Suppressor macrophage (primary cell): Measurements from ENCODE around the gene TIMP2.
"Not testable (repeated sequence)": the region's sequence is repeated elsewhere in the genome, so short reads cannot be mapped to it uniquely, and the experiment has no call there.

Source experiments
- DNase-seq, 4 experiments: peaks; one replicate each; pipeline ENCODE4 v3.0.0-alpha.2; 2020 to 2022

Gene TIMP2

DNA sequence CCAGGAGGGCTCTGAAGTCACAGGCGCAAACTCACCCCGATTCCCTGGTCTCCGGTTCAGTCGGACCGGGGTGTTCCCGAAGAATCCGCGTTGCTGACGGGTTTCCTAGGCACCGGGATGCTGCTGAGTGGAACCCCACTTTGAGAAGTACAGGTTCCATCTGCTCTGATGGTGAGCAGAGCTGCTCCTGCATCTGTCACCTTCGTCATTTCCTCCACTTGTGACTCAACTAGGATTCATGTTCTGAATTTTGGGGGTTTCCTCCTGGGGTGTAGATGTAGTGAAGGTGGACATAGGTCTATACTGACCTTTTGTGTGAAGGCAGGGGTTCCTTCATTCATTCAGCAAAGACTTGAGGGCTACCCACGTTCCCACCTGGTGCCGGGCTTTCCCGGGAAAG is 29.5 kb upstream of the TIMP2 start:
- DNase-seq = no peak

- no peak for DNase-seq
These were observed 28.5 kb upstream of the TIMP2 start for GRCh38 chr17:78953356-78954350.

GRCh38 chr17:78952706-78953105 is 27.5 kb upstream of the TIMP2 start:
- no peak for DNase-seq

DNA sequence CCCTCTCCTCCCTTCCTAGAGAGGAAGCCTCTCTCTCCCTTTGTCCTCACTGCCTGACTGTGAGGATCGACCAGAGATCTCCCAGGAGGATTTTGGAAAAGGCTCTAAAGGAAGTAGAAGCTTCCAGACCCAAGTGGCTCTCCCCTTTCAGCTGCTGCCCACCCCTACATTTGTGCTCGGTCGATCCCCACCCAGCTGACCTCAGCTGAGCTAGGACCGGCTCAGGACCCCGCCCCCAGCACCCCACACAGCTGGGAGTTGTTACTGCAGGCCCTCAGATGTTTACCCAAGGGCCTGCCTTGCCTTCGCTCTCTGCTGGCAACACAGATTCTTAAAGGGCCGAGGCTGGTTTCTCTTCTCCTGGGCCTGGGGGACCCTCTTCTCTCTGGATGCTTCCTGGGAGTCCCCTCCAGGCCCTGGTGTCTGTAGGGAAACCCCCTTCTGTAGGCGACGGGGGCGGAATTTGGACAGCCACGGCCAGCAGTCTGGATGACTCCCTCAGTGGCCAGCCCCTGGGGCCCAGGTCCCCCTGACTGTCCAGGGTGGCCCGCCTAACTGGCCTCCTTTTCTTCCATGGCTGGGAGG is 26.9 kb upstream of the TIMP2 start:
- no peak for DNase-seq

DNA sequence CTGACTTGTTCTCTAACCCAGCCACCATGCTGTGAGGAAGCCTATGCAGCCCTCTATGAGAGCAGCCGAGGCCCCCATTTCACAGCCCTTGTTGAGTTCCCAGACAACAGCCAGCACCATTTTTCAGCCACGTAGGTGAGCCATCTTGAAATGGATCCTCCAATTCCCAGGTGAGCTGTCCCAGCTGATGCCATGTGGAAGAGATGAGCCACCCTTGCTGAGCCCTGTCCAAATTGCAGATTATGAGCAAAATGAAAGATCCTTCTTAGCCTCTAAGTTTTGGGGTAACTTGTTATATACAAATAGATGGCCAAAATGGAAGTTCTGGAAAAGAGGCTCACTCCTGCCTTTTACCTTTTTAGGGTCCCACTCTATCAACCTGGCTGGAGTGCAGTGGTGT is 25.7 kb upstream of the TIMP2 start:
- no peak for DNase-seq

DNA sequence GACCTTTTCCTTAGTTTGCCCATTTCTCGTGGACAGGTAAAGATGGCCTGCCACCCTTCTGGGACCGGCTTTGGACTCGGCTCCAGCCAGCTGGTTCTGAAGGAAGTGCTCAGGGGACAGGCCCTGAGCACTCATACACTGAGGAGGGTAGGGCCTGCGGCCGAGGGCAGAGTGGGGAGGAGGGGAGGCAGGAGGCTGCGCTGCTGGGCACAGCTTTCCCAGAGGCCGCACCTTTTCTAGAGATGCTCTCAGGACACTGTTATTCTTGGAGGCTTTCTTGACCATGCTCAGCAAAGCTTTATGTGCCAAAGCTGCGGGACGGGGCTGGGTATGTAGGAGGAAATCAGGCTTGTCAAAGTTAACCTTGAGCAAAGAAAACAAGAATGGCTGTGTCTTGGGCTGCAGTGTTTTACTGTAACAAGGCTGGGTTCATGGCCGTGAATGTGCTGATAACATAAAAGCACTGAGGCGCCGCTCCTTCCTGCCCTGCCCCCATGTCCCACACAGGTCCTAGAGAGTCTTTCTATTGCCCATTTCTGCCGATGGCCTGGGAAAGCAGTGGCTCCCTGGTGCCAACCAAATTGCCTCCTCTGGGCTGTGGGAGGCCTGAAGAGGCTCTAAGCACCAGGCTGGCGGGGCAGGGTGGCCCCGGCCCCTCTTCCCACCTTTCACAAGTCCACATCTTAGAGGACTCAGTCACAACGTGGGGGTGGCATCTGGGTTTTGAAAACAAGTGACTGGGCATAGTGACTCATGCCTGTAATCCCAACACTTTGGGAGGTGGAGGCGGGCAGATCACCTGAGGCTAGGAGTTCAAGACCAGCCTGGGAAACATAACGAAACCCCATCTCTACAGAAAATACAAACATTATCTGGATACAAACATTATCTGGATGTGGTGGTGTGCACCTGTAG is 22.3 kb upstream of the TIMP2 start:
- DNase-seq = peak in 2 of 4 experiments; percentile 27 to 28

- peak in 1 of 4 experiments; percentile 35 for DNase-seq
These were observed 21.4 kb upstream of the TIMP2 start for GRCh38 chr17:78946631-78947030.

DNA sequence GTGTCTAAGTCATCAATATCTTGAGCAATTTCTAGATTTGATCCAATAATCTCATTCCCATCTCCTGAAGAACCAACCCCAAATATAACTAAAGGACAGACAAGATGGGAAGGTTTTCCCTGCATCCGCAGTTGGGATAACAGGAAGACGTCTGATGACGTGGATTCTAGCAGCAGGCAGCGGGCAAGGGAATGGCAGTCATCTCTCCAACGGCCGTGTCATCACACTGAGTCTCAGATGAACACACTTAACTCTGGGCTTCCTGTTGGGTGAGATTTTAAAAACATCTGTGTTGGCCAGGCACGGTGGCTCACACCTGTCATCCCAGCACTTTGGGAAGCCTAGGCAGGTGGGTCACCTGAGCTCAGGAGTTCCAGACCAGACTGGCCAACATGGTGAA is 20.9 kb upstream of the TIMP2 start:
- no peak for DNase-seq

GRCh38 chr17:78945455-78945854 is 20.3 kb upstream of the TIMP2 start:
- not testable (repeated sequence) for DNase-seq

DNA sequence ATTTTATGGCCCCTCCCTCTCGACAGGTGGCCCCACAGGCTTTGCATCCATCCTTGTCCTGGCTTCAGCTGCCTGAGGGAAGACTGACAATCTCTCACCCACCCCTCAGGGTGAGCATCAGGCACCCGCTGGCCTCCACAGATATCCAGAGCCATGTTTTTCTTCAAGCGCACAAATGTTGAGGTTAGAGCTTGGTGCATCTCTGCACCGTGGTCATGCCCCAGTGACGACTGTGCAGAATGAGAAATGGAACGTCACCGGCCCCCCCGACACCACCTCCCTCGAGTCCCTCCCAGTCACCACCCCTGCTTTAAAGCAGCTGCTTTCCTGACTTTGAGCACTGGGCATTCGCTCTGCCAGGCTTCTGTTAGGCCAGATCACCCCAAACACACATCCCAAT is 19.8 kb upstream of the TIMP2 start:
- DNase-seq = no peak

DNA sequence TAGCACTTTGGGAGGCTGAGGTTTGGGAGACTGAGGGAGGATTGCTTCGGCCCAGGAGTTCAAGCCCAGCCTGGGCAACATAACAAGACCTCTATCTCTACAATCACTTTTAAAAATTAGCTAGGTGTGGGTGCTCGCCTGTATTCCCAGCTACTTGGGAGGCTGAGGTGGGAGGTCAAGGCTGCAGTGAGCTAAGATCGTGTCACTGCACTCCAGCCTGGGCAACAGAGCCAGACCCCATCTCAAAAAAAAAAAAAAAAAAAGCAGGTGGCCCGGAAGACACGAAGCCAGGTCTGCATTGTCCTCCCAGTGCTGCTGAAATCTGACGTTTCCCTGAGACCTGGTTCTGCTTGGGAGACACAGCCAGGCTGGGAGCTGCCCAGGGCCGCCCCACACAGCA is 18.8 kb upstream of the TIMP2 start:
- DNase-seq = no peak

DNA sequence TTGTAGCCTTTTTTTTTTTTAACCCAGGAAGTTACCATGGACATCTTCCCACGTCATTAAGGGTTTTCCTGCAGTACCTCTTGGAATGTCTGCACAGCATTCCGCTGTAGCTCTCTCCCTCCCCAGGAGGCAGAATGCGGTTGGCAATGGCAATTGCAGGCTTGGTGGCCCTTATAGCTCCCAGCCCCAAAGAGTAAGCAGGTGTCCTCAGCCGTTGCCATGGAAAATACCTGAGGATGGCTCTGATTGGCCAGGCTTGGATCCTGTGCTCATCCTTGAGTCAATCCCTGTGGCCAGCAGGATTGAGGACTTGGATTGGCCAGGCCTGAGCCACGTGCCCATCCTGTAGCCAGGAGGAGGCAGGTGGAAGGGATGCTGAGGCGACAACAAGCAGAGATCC is 15.5 kb upstream of the TIMP2 start:
- DNase-seq = no peak

- no peak for DNase-seq
These were observed 15.1 kb upstream of the TIMP2 start for GRCh38 chr17:78940258-78940657.

- no peak for DNase-seq
These were observed 14.4 kb upstream of the TIMP2 start for GRCh38 chr17:78939615-78940014.

DNA sequence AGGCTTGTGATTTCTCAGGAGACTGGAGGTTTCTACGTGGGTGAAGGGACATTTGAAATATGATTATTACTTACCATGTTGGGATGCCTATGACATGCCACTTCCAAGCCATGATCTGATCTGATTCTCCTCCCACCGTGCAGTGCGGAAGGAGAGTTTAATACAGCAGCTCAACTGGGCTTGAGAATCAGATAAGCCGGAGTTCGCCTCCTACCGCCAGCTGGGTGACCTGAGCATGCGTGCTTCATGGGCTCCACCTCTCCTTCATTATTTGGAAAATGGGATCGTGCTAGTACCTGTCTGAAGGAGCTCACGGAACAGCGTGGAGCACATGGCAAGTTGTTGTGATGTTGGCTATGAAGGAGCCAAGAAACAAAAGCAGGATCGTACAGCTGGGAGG is 12.4 kb upstream of the TIMP2 start:
- DNase-seq = no peak

- DNase-seq = no peak
These were observed 10.5 kb upstream of the TIMP2 start for GRCh38 chr17:78935419-78936323.

DNA sequence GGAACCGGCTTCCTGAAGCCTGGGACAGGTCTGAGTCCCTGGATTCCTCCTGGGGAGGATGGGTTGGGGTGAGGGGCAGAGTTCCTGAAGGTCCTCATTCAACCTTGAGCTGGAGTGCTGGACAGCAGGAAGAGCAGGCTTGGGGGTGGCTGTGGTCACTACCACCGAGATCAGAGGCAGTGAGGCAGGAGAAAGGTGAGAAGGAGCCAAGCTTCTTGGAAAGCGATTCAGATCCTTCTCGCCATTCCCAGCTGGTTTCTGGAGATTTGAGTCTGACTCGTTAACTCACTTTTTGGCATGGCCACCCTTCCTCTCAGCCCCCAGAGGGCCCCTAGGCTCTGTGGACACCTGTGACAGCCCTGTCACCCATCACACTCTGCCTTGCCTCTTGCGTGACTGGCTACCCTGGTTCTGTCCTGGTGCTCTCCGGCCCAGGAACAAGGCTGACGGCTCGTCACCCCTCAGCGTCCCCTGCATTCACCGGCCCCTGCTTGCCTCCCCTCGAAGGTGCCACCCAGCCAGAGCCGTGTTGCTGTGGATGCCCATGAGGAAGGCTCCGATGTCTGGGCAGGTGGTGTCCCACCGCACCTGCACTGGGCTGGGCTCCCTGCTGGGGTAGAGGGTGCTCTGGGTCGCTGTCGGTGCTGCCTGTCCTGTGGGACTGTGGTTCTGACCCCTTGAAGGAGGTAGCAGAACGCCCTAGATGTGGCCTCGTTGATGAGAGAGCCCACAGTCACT is 9.7 kb upstream of the TIMP2 start:
- no peak for DNase-seq

GRCh38 chr17:78933959-78934568 is 8.9 kb upstream of the TIMP2 start:
- peak; percentile 72 to 86 (median 82) for DNase-seq

DNA sequence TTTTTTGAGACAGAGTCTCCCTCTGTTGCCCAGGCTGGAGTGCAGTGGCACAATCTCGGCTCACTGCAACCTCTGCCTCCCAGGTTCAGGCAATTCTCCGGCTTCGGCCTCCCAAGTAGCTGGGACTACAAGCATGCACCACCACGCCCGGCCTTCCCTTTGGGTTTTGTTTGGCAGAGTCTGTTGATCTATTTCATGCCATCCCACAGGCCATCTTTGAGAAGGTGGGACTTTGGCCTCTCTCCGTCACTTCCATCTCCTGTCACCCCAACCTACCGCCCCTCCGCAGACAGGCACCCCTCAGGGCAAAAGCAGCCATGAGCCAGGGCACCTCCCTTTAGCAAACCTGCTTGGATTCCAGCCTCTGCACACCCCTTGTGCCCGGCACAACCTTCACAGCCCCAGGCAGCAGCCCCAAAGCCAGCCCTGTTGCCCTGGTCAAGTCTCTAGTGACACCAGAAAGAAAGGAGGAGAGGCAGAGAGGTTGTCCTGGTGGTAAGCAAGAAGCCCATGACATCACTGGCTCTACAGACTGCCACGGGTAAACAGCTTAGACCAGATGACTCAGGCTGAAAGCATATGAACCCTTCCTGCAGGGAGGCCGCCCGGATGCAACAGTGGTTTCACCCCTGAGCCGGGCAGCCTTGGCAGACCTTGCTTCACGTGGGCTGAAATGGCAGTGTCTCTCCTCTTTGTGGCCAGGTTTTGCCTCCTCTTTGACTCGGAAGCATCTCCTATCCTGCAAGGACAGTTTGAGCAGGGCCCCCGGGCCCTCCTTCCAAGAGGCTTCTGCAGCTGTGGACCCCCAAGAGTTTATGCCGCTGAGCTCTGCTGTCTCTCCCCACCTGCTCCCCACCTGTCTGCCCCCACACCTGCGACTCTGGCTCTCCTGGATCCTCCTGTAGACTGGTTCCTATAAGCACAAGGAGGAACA is 8.1 kb upstream of the TIMP2 start:
- DNase-seq = peak; percentile 55 to 77 (median 72)
